SU-DHL-6 (cell line): ENCODE results near the gene ZFHX3.

ENCODE experiments used
- H2AFZ ChIP-seq: fragments of 200-600 bp; sonication (generic); 2 replicates; pipeline ENCODE4 v1.6.1; 2014; ENCODE audit warnings: low read depth, mild to moderate bottlenecking, moderate library complexity, mixed read lengths, antibody characterized with exemption, low read length; ENCODE audit not compliant: severe bottlenecking
- H3F3A ChIP-seq: fragments of 200-600 bp; shearing (Covaris generic); 2 replicates; pipeline ENCODE4 v1.6.0; 2016; ENCODE audit warnings: antibody characterized with exemption, mild to moderate bottlenecking; ENCODE audit not compliant: insufficient read depth
- H3K27ac ChIP-seq: fragments of 200-600 bp; sonication (generic); 2 replicates; pipeline ENCODE4 v1.5.1; 2016; ENCODE audit warnings: low read depth, mild to moderate bottlenecking, low read length, moderate library complexity, mixed read lengths
- H3K27me3 ChIP-seq: fragments of 200-600 bp; sonication (generic), shearing (Covaris generic); 2 replicates; pipeline ENCODE4 v1.6.0; 2014; ENCODE audit warnings: mild to moderate bottlenecking, low read length
- H3K36me3 ChIP-seq: fragments of 200-600 bp; sonication (generic); 2 replicates; pipeline ENCODE4 v1.6.1; 2014; ENCODE audit warnings: mild to moderate bottlenecking, low read length, mixed read lengths
- H3K4me2 ChIP-seq: fragments of 300-600, 200-600 bp; shearing (Covaris generic), sonication (generic); 2 replicates; pipeline ENCODE4 v1.6.0; 2014; ENCODE audit warnings: low read length, low read depth, mild to moderate bottlenecking; ENCODE audit not compliant: poor library complexity, severe bottlenecking
- H3K4me3 ChIP-seq: fragments of 200-600 bp; sonication (generic); 2 replicates; pipeline ENCODE4 v1.5.1; 2014; ENCODE audit warnings: antibody characterized with exemption, low read length, mild to moderate bottlenecking, mixed read lengths; ENCODE audit not compliant: insufficient read depth, poor library complexity, severe bottlenecking
- H3K79me2 ChIP-seq: fragments of 200-600 bp; sonication (generic); 2 replicates; pipeline ENCODE4 v1.6.1; 2014; ENCODE audit warnings: mild to moderate bottlenecking, low read length, moderate library complexity; ENCODE audit not compliant: insufficient read depth
- H3K9ac ChIP-seq: fragments of 200-600 bp; sonication (generic); 2 replicates; pipeline ENCODE4 v1.7.0; 2014; ENCODE audit warnings: mild to moderate bottlenecking, low read length
- H3K9me2 ChIP-seq: fragments of 200-600 bp; sonication (generic); replicated peaks from 2 replicates; pipeline ENCODE4 v1.6.1; 2014; ENCODE audit warnings: low read length; ENCODE audit not compliant: insufficient read depth
- H3K9me3 ChIP-seq: fragments of 200-600 bp; sonication (generic); 2 replicates; pipeline ENCODE4 v1.6.1; 2014; ENCODE audit warnings: low read length, mixed read lengths; ENCODE audit not compliant: insufficient read depth
- H4K20me1 ChIP-seq: fragments of 200-600 bp; sonication (generic); 2 replicates; pipeline ENCODE4 v1.6.1; 2014; ENCODE audit warnings: low read depth, mild to moderate bottlenecking, antibody characterized with exemption, low read length, moderate library complexity, mixed read lengths
- CTCF ChIP-seq: fragments of 200-600 bp; sonication (generic); IDR thresholded peaks from one replicate; pipeline ENCODE4 v1.5.1; 2017; ENCODE audit warnings: antibody characterized with exemption, mild to moderate bottlenecking, low read length, moderate library complexity; ENCODE audit not compliant: insufficient read depth, poor library complexity, severe bottlenecking
- EZH2phosphoT487 ChIP-seq: fragments of 200-600 bp; sonication (generic), shearing (Covaris generic); conservative IDR thresholded peaks from 2 replicates; pipeline ENCODE4 v1.6.1; 2018; ENCODE audit warnings: mild to moderate bottlenecking, antibody characterized with exemption, low read length, moderate library complexity, mixed read lengths

ZFHX3 gene

DNA sequence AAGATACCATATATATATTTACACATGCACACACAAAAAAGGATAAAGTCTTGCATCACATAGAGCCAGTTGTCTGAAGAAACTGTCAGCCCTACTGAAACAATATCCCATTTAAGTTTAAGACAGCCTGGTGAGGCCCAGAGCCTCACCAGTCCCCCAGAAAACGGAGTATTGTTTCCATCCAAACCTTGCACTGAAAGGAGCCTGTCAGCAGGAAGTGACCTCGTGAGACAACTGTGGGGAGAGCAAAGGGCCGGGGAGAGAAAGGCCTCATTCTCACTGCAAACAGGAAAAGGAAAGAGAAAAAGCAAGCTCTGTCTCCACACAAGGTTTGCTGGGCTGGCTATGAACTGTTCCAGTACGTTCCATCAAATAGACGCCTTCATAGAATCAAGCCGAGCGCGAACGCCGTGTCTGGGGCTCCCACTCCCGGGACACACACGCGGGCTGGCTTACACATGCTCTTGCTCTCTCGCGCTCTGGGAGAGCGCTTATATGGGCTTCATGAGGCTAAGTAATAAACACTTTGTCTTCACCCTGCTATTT, 44.4 kb upstream of the ZFHX3 start:
- Histone ChIP-seq H3K79me2 (no peaks in the 10 kb centered on the region), H3K9me2 (no peaks in the 10 kb centered on the region), H3K4me3 (no peak overlapping the region), H3K36me3 (no peaks in the 10 kb centered on the region), H3K4me2 (no peak overlapping the region), H2AFZ (no peak overlapping the region), H3K9me3 (no peaks in the 10 kb centered on the region), H3K27me3 (no peaks in the 10 kb centered on the region), H4K20me1 (no peaks in the 10 kb centered on the region), H3F3A (no peaks in the 10 kb centered on the region), H3K9ac (no peak overlapping the region), H3K27ac (no peak overlapping the region)
- TF ChIP-seq EZH2phosphoT487 (no peak), CTCF (no peak)

GRCh38 chr16:73091174-73091573, 43.2 kb upstream of the ZFHX3 start:
- no peaks in the 10 kb centered on the region for H3K79me2 ChIP-seq
- no peaks in the 10 kb centered on the region for H3K9me3 ChIP-seq
- no peak overlapping the region for H2AFZ ChIP-seq
- no peaks in the 10 kb centered on the region for H3F3A ChIP-seq
- H4K20me1 ChIP-seq, result no peaks in the 10 kb centered on the region
- H3K4me3 ChIP-seq, result no peak overlapping the region
- TF ChIP-seq EZH2phosphoT487, result no peak
- no peak for TF ChIP-seq CTCF
- no peak overlapping the region for H3K9ac ChIP-seq
- H3K36me3 ChIP-seq, result no peaks in the 10 kb centered on the region
- no peaks in the 10 kb centered on the region for H3K9me2 ChIP-seq
- no peaks in the 10 kb centered on the region for H3K27me3 ChIP-seq
- no peak overlapping the region for H3K27ac ChIP-seq
- H3K4me2 ChIP-seq, result no peak overlapping the region

DNA sequence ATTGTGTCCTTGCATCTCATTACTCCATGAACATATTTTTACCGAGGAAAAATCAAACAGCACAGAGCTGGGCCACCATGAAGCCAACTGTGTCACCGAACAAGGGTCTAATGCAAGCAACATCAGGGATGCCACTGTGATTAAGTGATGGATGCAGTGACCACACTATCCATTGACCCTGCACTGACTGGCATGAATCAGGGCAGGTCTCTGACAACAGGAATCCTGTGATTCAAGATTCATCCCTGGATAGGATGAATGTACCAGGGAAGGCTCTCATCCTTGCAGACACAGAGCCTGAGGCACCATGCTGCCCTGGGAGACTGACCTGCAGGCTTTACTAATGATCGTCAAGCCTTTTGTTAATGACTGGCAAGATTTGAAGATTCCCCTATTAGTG, 41.5 kb upstream of the ZFHX3 start:
- Histone ChIP-seq H3K9ac (no peak overlapping the region), H3K9me3 (no peaks in the 10 kb centered on the region), H3K27me3 (no peaks in the 10 kb centered on the region), H2AFZ (no peak overlapping the region), H3K36me3 (no peaks in the 10 kb centered on the region), H3K4me2 (no peak overlapping the region), H3F3A (no peaks in the 10 kb centered on the region), H3K27ac (no peak overlapping the region), H3K79me2 (no peaks in the 10 kb centered on the region), H4K20me1 (no peaks in the 10 kb centered on the region), H3K4me3 (no peak overlapping the region), H3K9me2 (no peaks in the 10 kb centered on the region)
- TF ChIP-seq EZH2phosphoT487 (no peak), CTCF (no peak)
